HG03108 (cell line): ENCODE results near the gene COL15A1.
"Not testable (repeated sequence)": the region's sequence is repeated elsewhere in the genome, so short reads cannot be mapped to it uniquely, and the experiment has no call there.

Experiments
- ATAC-seq: cut with Tn5 transposase; IDR thresholded peaks from one replicate; pipeline ENCODE4 v1.9.1; 2021; ENCODE audit warnings: moderate library complexity; ENCODE audit not compliant: unreplicated experiment

The COL15A1 gene

GRCh38 chr9:99073985-99074901, 130.5 kb downstream of the COL15A1 start:
- no peak for ATAC-seq

DNA sequence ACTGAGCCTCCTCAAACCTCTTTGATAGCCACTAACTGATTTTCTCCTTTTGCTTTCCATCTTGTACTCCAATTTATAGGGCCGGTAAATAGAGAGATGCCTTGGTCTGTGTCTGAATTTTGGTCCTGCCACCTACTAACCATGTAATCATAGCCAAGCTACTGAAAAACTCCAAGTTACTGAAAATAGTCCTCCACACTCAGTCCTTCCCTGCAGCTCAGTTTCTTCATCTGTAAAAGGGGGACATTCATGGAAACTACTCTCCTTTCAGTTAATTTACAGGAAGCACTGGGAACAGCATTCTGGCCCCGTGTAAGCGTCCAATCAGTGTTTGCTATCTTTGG, 131.2 kb downstream of the COL15A1 start:
- ATAC-seq, result no peak

DNA sequence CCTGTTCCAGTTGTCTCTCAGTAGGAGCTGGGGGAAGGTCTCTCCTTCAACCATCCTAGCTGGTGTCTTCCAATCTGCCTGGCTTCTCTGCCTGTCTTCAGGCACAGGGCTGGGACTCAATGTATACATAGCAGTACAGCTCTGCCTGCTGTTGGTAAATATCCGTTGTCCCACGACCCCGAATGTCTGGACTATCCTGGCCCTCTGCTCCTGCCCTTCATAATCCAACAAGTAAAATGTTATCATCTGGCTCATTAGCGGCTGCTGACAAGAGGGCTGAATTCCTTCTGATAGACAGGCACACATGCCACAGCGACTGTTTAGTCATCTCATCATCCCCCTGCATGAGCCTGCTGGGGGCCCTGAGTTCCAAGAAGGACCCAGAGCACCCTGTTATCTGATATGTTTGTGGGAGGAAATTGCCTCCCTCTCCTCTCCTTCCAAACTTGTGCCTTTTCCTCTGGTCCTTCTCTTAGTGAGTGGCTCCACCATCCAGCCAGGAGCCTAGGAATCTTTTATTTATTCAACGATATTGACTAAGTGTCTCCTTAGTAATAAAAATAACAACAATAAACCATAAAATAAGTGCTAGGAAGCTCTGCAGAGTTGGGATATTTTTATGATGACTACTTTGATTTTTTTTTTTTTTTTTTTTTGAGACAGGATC, 131.7 kb downstream of the COL15A1 start:
- ATAC-seq, result no peak

- no peak for ATAC-seq
Measured at GRCh38 chr9:99076030-99076429, 132.3 kb downstream of the COL15A1 start.

- ATAC-seq, result no peak
Measured at GRCh38 chr9:99076483-99077171, 132.9 kb downstream of the COL15A1 start.

GRCh38 chr9:99078717-99079116, 135.0 kb downstream of the COL15A1 start:
- no peak for ATAC-seq

DNA sequence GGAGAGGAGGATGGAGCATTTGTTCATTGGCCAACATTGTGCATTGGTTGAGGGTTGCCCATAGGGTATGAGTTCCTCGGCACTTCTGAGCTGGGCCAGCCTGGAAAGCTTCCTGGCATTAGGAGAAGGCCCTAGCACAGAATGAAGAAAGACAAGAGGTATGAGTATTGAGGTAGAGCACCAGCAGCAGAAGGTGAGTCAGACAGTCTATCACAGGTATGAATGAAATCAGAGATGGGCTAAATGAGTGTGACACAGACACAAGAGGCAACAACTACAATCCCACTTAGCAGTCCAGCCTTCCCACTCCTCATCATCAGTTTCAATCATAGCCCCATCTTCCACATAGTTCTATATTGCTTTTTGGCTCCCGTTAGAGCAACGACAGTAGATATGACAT, 135.8 kb downstream of the COL15A1 start:
- ATAC-seq, result no peak

- ATAC-seq, result no peak
Measured at GRCh38 chr9:99083051-99083450, 139.3 kb downstream of the COL15A1 start.

DNA sequence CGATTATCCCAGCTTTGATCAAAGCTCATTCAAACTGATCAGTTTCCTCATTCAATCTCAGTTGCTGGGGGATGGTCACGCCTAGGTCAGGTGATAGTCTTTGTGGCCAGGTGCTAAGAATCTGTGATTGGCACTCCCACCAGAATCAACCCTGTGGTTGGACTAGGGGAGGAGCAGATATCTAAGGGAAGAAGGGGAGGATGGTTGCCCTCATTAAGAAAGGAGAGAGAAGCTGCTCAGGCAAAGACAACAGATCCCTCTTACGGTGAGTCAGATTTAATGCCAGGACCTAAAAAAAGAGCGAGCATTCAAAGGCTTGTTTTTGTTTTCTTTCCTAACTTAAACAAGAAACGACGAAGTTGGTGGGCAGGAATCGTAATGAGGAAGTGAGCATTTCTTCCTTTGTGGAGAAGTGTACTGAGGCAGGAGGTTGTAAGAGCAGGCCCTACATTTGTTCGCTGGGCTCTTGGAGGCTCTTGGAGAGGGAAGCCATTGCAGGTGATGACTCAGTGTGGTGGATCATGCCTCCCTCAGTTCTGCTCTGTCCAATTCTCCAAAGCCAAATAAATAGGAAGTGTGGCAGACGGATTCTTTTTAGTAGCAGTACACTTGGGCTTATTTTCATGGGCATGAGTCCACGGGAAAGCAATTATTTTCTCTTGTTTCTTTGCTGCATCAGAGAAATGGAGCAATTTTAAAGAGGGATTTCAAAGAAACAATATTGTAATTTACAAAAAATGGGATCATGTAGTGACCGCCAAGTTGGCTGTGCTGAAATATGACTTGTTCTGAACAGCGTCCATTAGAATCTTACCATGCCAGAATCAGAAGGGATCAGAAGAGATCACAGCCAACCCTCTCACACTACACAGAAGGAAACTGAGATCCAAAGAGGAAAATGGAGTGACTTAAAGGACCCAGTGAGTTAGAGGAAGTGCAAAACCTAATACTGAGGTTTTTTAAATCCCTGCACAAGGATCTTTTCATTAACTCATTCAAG, 142.5 kb downstream of the COL15A1 start:
- no peak for ATAC-seq

GRCh38 chr9:99087462-99087861, 143.8 kb downstream of the COL15A1 start:
- no peak for ATAC-seq

DNA sequence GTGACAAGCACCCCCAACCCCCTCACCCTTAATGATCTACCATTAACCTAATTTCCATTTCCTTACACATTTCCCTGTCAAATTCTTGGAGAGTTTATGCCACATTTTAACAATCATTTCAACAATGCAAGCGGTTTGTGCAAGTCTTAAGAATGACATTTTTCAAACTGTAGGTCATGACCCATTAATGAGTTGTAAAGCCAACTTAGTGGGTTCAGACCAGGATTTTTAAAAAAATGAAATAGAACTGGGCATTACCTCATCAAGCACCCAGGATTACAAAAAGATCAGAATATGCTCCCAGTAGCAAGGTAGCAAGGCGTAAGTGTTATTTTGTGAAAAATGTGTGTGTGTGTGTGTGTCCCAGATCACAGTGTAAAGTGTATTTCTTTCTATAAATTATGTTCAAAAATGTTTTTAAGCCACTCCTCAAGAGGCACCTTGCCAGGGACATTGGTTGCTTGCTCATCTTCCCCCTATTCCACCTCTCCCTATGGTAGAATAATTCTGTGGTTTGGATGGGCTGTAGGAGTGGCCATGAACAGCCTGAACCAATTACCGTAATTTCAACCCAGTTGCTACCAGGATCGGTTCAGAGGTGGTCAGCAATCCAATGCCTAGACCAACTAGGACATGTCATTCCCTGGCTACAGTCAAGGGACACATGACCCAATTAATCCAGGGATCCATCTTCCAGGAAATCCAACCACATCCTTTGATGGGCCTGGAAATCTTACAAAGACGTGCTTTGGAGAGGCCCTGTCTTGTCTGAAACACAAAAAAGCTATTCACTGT, 146.8 kb downstream of the COL15A1 start:
- ATAC-seq, result no peak

GRCh38 chr9:99092643-99093491, 149.2 kb downstream of the COL15A1 start:
- no peak for ATAC-seq

- no peak for ATAC-seq
Measured at GRCh38 chr9:99093492-99093791, 149.7 kb downstream of the COL15A1 start.

GRCh38 chr9:99095565-99095964, 151.9 kb downstream of the COL15A1 start:
- ATAC-seq, result no peak

DNA sequence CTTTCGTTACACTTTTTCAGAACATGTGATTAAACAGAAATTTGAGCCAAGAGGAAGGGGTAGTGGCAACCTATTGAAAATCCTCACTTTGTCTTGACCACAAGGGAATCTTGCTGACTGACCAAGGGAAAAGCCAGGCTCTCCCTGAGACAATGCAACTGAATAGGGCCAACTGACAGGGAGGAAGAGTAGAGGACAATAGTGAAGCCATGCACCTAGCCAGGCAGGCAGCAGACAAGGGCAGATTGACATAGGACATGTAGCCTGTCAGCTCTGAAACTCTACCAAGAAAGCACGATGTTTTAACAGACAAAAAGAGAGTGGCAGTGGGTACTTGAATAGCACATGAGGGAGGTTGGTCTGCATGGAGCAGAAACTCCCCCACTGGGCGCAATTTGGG, 152.7 kb downstream of the COL15A1 start:
- no peak for ATAC-seq

GRCh38 chr9:99099806-99100585, 156.3 kb downstream of the COL15A1 start:
- not testable (repeated sequence) for ATAC-seq

GRCh38 chr9:99101271-99101670, 157.6 kb downstream of the COL15A1 start:
- ATAC-seq, result no peak

GRCh38 chr9:99101812-99102211, 158.1 kb downstream of the COL15A1 start:
- ATAC-seq, result no peak
